ENCODE measurements around the gene SIAH1.

GRCh38 chr16:48408688-48409087 lies 23.5 kb upstream of the SIAH1 start:
- no peak for TF ChIP-seq SMC3 (conservative IDR thresholded peaks at IDR 0.05; ENCODE audit: poor library complexity)
- no peak for TF ChIP-seq EP300 (conservative IDR thresholded peaks at IDR 0.05; ENCODE audit: poor library complexity, severe bottlenecking)
- TF ChIP-seq CTCF (IDR thresholded peaks at IDR 0.05; ENCODE audit: poor library complexity, severe bottlenecking) = no peak
- no peak for TF ChIP-seq POLR2AphosphoS5 (IDR thresholded peaks at IDR 0.05)
- no peak for TF ChIP-seq REST (IDR thresholded peaks at IDR 0.05; ENCODE audit: borderline replicate concordance)
- no peak for TF ChIP-seq TAF1 (IDR thresholded peaks at IDR 0.05; ENCODE audit: low read depth)
- no peak for TF ChIP-seq RAD21 (conservative IDR thresholded peaks at IDR 0.05)
- TF ChIP-seq EZH2 (IDR thresholded peaks at IDR 0.05; ENCODE audit: borderline replicate concordance, insufficient read depth, low read length, poor library complexity, severe bottlenecking) = no peak
- no peak for TF ChIP-seq MXI1 (conservative IDR thresholded peaks at IDR 0.05; ENCODE audit: poor library complexity, severe bottlenecking)

All from neural cell (in vitro differentiated cells).